Measurements from ENCODE around the gene SOX10. TPM values are rescaled to one million over a fixed set of nuclear protein-coding genes. Genes with fewer than 3 reads are reported as not detected.

Gene SOX10
- total RNA-seq, 1 experiment from 2014 or later: not detected

- CTCF ChIA-PET: no interaction called here
- no peak overlapping the region for H3K4me3 ChIP-seq (replicated peaks in 1 of 2; ENCODE audit: low read depth in 1 of 2, low read length in 2 of 2)
- BruUV-seq (replicated peaks): no TSS peak
- H3K9me3 ChIP-seq (ENCODE audit: control insufficient read depth in 1 of 2, insufficient read depth in 1 of 2, low read depth in 1 of 2, low read length in 2 of 2): no peaks in the 10 kb centered on the region
- RAD21 ChIA-PET (ENCODE audit: low non-redundant PET in 1 of 2, low total read pairs in 2 of 2, uncharacterized antibody in 2 of 2, unreplicated experiment in 2 of 2): no interaction called here
- H3K79me2 ChIP-seq (ENCODE audit: insufficient read depth, low read length): no peaks in the 10 kb centered on the region
- TF ChIP-seq MAX (IDR thresholded peaks at IDR 0.05) (no peak), TCF7L2 (IDR thresholded peaks at IDR 0.05; ENCODE audit: borderline replicate concordance, extremely low read depth, insufficient read depth, insufficient read length) (no peak), EZH2phosphoT487 (IDR thresholded peaks at IDR 0.05; ENCODE audit: borderline replicate concordance) (no peak), RAD21 (IDR thresholded peaks at IDR 0.05; ENCODE audit: low read depth) (no peak), EGR1 (IDR thresholded peaks at IDR 0.05; ENCODE audit: low read depth) (no peak), YY1 (IDR thresholded peaks at IDR 0.05; ENCODE audit: extremely low read depth, insufficient replicate concordance, low read depth, low read length) (no peak), POLR2AphosphoS5 (IDR thresholded peaks at IDR 0.05; ENCODE audit: low read depth, low read length) (no peak), POLR2A (IDR thresholded peaks at IDR 0.05; ENCODE audit: borderline replicate concordance, extremely low read depth, insufficient read depth, insufficient read length) (no peak), EZH2 (IDR thresholded peaks at IDR 0.05) (no peak), FOSL1 (IDR thresholded peaks at IDR 0.05; ENCODE audit: low read depth) (no peak)
- TF ChIP-seq, protein P1, sequence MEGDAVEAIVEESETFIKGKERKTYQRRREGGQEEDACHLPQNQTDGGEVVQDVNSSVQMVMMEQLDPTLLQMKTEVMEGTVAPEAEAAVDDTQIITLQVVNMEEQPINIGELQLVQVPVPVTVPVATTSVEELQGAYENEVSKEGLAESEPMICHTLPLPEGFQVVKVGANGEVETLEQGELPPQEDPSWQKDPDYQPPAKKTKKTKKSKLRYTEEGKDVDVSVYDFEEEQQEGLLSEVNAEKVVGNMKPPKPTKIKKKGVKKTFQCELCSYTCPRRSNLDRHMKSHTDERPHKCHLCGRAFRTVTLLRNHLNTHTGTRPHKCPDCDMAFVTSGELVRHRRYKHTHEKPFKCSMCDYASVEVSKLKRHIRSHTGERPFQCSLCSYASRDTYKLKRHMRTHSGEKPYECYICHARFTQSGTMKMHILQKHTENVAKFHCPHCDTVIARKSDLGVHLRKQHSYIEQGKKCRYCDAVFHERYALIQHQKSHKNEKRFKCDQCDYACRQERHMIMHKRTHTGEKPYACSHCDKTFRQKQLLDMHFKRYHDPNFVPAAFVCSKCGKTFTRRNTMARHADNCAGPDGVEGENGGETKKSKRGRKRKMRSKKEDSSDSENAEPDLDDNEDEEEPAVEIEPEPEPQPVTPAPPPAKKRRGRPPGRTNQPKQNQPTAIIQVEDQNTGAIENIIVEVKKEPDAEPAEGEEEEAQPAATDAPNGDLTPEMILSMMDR (IDR thresholded peaks at IDR 0.05 in 2 of 3, conservative IDR thresholded peaks at IDR 0.05 in 1 of 3; ENCODE audit: borderline replicate concordance in 1 of 3, insufficient read depth in 1 of 3, low read depth in 2 of 3, low read length in 2 of 3): no peak
- no peak overlapping the region for H2AFZ ChIP-seq (ENCODE audit: low read depth, low read length, poor library complexity, severe bottlenecking)
- H3K4me2 ChIP-seq (ENCODE audit: low read length): no peak overlapping the region
- DNase-seq (ENCODE audit: low read depth, low spot score): no peak
- no peak overlapping the region for H3K9ac ChIP-seq (ENCODE audit: low read length)
- H3K36me3 ChIP-seq (ENCODE audit: control insufficient read depth in 1 of 2, insufficient read depth in 2 of 2, low read length in 2 of 2): peaks cover 8 to 14% of the 10 kb centered on the region in 2 experiments; a peak in 3 of 4 replicates
- intact Hi-C loops (cut with micrococcal nuclease): no loop called here
- no peaks in the 10 kb centered on the region for H3K4me1 ChIP-seq (ENCODE audit: control insufficient read depth in 1 of 2, insufficient read depth in 2 of 2, low read length in 2 of 2)
- H3K9me2 ChIP-seq (ENCODE audit: insufficient read depth): no peaks in the 10 kb centered on the region
- H3K27me3 ChIP-seq (ENCODE audit: insufficient read depth, low read length): no peaks in the 10 kb centered on the region
- H4K20me1 ChIP-seq (ENCODE audit: insufficient read depth): no peaks in the 10 kb centered on the region
- ATAC-seq: no peak
- no peak overlapping the region for H3K27ac ChIP-seq (ENCODE audit: low read depth, low read length)
- POLR2A ChIA-PET: no interaction called here
Measured at GRCh38 chr22:37972527-37972926, 11.8 kb downstream of the SOX10 start.
